Measurements from ENCODE around the gene DLX1. TPM values are rescaled to one million over a fixed set of nuclear protein-coding genes. Genes with fewer than 3 reads are reported as not detected.

DLX1 gene
- total RNA-seq, 4 donors from 2014 or later = 0.17 to 0.83 (median 0.23) TPM; not detected in 1

DNA sequence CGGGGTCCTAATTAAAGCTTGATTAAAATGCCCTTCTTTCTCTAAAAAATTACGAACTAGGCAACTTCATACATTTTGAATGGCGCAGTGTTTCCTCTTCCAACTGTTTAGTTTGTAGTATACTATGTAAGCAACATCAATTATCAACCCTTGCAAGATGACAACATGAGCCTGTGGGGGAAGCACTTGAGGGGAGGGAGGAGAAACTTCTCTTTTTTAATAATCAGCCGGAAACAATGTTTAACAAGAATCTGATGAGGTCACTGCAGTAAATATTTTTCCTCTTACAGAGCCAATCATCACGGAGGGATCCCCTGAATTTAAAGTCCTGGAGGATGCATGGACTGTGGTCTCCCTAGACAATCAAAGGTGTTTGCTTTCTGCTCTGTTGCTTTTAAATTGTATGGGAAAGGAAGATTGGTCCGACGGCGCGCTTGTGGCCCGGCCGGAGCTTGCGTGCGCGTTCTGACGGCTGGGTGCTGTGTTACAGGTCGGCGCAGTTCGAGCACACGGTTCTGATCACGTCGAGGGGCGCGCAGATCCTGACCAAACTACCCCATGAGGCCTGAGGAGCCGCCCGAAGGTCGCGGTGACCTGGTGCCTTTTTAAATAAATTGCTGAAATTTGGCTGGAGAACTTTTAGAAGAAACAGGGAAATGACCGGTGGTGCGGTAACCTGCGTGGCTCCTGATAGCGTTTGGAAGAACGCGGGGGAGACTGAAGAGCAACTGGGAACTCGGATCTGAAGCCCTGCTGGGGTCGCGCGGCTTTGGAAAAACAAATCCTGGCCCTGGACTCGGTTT lies 5.3 kb upstream of the DLX1 start:
- no peaks in the 10 kb centered on the region for H3K9me3 ChIP-seq
- no peak for DNase-seq (ENCODE audit: extremely low spot score)
- intact Hi-C loops (cut with DNase I) = no loop called here
- no peak overlapping the region for H3K4me3 ChIP-seq
- H3K27ac ChIP-seq (replicated peaks in 1 of 4) = no peak overlapping the region
- peaks cover 11 to 32% (median 23%) of the 10 kb centered on the region in 4 donors for H3K4me1 ChIP-seq
- no peaks in the 10 kb centered on the region for H3K36me3 ChIP-seq
- TF ChIP-seq EP300 (IDR thresholded peaks at IDR 0.05) (no peak), POLR2AphosphoS5 (IDR thresholded peaks at IDR 0.05) (no peak)
- TF ChIP-seq, protein P1, sequence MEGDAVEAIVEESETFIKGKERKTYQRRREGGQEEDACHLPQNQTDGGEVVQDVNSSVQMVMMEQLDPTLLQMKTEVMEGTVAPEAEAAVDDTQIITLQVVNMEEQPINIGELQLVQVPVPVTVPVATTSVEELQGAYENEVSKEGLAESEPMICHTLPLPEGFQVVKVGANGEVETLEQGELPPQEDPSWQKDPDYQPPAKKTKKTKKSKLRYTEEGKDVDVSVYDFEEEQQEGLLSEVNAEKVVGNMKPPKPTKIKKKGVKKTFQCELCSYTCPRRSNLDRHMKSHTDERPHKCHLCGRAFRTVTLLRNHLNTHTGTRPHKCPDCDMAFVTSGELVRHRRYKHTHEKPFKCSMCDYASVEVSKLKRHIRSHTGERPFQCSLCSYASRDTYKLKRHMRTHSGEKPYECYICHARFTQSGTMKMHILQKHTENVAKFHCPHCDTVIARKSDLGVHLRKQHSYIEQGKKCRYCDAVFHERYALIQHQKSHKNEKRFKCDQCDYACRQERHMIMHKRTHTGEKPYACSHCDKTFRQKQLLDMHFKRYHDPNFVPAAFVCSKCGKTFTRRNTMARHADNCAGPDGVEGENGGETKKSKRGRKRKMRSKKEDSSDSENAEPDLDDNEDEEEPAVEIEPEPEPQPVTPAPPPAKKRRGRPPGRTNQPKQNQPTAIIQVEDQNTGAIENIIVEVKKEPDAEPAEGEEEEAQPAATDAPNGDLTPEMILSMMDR (IDR thresholded peaks at IDR 0.05) = no peak
- WGBS = 44% methylated on average over 38 of the region's 38 CpGs
- peaks cover 16 to 56% (median 48%) of the 10 kb centered on the region in 4 donors for H3K27me3 ChIP-seq

DNA sequence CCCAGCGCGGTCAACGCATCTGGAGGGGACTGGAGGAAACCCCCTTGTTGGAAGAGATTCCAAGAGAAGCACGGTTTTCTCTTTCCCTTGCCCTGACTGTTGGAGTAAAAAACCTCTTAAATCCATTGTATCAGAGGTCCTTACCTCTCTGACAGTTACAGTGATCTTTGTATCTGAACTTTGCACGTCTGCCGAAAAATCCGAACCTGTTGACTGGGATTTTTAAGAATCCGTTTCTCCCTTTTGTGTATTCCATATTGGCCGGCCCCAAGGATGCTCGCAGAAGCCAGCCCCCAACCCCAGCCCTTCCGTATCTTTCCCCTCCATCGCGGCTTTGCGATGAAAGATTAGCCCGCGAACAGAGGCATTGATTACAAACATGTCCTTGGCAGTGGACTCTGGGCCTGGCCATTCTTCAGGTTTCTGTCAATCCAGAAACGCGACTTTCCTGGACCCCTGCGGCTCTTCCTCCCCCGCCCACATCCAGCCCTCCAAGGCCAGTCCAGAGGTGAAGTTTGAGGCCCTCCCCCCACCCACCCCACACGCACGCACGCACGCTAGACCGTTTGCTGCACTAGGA lies 4.6 kb upstream of the DLX1 start:
- no peak overlapping the region for H3K27ac ChIP-seq (replicated peaks in 1 of 4)
- H3K36me3 ChIP-seq = no peaks in the 10 kb centered on the region
- peaks cover 16 to 63% (median 55%) of the 10 kb centered on the region in 4 donors for H3K27me3 ChIP-seq
- intact Hi-C loops (cut with DNase I) = no loop called here
- no peak overlapping the region for H3K4me3 ChIP-seq
- WGBS = 40% methylated on average over 18 of the region's 25 CpGs
- TF ChIP-seq POLR2A (IDR thresholded peaks at IDR 0.05; ENCODE audit: low read depth) (no peak), POLR2AphosphoS5 (IDR thresholded peaks at IDR 0.05) (no peak), EP300 (IDR thresholded peaks at IDR 0.05) (no peak)
- TF ChIP-seq, protein P1 (IDR thresholded peaks at IDR 0.05) = no peak
- no peaks in the 10 kb centered on the region for H3K9me3 ChIP-seq
- DNase-seq (ENCODE audit: extremely low spot score) = no peak
- peaks cover 18 to 39% (median 30%) of the 10 kb centered on the region in 4 donors for H3K4me1 ChIP-seq

DNA sequence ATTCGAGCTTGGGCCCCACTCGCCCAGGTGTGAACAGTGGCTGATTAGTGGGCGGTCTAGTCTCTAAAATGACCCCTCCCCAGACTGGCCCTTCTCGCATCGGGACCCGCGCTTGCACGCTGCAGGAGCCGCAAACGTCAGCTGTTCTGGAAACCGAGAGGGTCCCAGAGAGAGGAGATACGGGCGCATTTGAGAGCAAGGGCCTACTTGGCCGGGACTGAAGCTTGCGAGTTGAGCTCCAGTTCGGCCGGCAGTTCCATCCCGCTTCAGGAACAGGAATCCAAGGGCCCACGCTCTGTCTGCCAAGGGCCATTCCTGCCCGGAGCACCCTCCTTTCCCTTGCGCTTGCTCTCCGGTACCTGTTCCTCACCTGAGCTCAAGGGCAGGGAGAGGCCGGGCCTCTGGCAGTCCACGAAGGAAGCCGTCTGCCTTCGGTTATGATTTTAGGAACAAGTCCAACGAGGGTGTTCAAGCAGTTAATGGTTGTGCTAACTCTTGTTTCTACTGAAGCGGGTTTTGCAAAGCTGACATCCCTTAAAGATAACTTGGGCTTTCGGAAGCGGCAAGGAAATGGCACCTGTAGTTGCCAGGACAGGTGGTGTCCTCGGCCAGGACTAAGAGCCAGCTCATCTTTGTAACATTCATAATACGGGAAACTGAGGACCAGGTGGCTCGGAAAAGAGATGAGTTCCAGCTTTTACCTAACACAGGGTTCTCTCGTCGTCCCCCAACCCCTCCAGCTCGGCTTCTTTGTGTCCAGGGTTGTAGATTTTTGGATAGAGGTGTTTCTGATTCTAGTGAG lies 3.9 kb upstream of the DLX1 start:
- H3K4me1 ChIP-seq = peaks cover 25 to 46% (median 37%) of the 10 kb centered on the region in 4 donors
- no peak overlapping the region for H3K27ac ChIP-seq (replicated peaks in 1 of 4)
- no peaks in the 10 kb centered on the region for H3K9me3 ChIP-seq
- H3K4me3 ChIP-seq = no peak overlapping the region
- H3K27me3 ChIP-seq = peaks cover 20 to 70% (median 62%) of the 10 kb centered on the region in 4 donors
- intact Hi-C loops (cut with DNase I) = no loop called here
- no peak for DNase-seq (ENCODE audit: extremely low spot score)
- 18% methylated on average over 24 of the region's 36 CpGs for WGBS
- no peak for TF ChIP-seq POLR2A (IDR thresholded peaks at IDR 0.05; ENCODE audit: low read depth)
- TF ChIP-seq, protein P1 (IDR thresholded peaks at IDR 0.05) = no peak
- no peak for TF ChIP-seq POLR2AphosphoS5 (IDR thresholded peaks at IDR 0.05)
- TF ChIP-seq EP300 (IDR thresholded peaks at IDR 0.05) = no peak
- no peaks in the 10 kb centered on the region for H3K36me3 ChIP-seq

DNA sequence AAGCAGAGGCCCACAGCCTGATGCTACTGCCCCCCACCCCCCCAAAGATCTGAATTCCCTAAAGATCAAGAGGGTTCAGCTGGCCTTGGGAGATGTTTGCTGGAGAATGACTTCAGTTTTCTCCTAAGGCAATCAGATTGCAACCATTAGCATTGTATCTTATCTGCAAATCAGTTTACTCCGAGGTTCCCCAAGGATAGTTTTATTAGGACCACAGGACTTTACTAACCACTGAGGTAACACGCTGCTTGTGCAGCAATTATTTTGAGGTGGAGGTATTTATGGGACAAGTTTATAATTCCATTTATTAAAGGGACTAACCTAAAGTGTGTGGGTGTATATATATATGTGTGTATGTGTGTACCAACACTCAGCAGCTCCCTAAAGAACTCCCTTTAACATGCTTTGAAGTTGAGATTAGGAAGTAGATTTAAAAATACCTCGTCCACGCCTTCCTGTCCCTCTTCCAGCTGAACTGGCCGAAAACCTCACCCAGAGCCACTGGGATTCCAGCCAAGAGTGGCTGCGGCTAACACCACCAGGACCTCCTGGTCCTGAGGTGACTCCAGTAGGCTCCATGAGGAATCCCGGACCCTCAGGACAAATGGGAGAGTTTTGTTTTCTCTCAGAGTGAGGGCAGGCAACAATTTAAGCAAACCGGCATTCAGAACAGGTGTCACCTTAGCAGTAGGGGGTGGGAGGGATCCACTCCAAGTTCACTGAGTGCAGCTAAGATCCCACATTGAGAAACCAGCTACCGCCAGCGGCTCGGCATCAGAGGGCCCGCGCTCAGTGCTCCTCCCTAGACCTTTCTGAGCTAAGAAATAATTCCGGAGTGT lies 3.0 kb upstream of the DLX1 start:
- TF ChIP-seq POLR2A (IDR thresholded peaks at IDR 0.05; ENCODE audit: low read depth) = no peak
- no peak for TF ChIP-seq EP300 (IDR thresholded peaks at IDR 0.05)
- no peak for TF ChIP-seq POLR2AphosphoS5 (IDR thresholded peaks at IDR 0.05)
- TF ChIP-seq, protein P1 (IDR thresholded peaks at IDR 0.05) = no peak
- H3K4me3 ChIP-seq = no peak overlapping the region
- no peak overlapping the region for H3K27ac ChIP-seq (replicated peaks in 1 of 4)
- H3K9me3 ChIP-seq = no peaks in the 10 kb centered on the region
- H3K27me3 ChIP-seq = peaks cover 27 to 79% (median 71%) of the 10 kb centered on the region in 4 donors
- intact Hi-C loops (cut with DNase I) = no loop called here
- DNase-seq (ENCODE audit: extremely low spot score) = no peak
- no peaks in the 10 kb centered on the region for H3K36me3 ChIP-seq
- 20% methylated on average over 14 of the region's 14 CpGs for WGBS
- H3K4me1 ChIP-seq = peaks cover 33 to 55% (median 45%) of the 10 kb centered on the region in 4 donors

Data from esophagus muscularis mucosa (tissue), 4 donors.